Vagina (tissue), 2 donors: ENCODE results near the gene OCRL. TPM values are rescaled to one million over a fixed set of nuclear protein-coding genes. Genes with fewer than 3 reads are reported as not detected.

Experiments
- DNase-seq, 2 donors: peaks; one replicate each; pipeline ENCODE4 v3.0.0-alpha.2; 2017; ENCODE audit errors: extremely low spot score in 2 of 2
- H3K27ac ChIP-seq: fragments of 200-600 bp; sonication (generic); one replicate; pipeline ENCODE4 v1.5.1; 2019
- H3K27me3 ChIP-seq: fragments of 200-600 bp; sonication (generic); one replicate; pipeline ENCODE4 v1.5.1; 2019
- H3K36me3 ChIP-seq, 2 donors: fragments of 200-600 bp; sonication (generic); one replicate each; pipeline ENCODE4 v1.5.1; 2017 to 2019
- H3K4me1 ChIP-seq: fragments of 200-600 bp; sonication (generic); one replicate; pipeline ENCODE4 v1.5.1; 2019
- H3K4me3 ChIP-seq, 2 donors: fragments of 200-600 bp; sonication (generic); 1 replicate in 1 of 2; 2 replicates in 1 of 2; pipeline ENCODE4 v1.5.1; 2016 to 2019
- H3K9me3 ChIP-seq: fragments of 200-600 bp; sonication (generic); one replicate; pipeline ENCODE4 v1.5.1; 2019
- CTCF ChIP-seq, 3 experiments: fragments of 450-650 bp in 2 of 3; fragments of 200-600 bp in 1 of 3; sonication (generic) in 1 of 3; IDR thresholded peaks; one replicate each; pipeline ENCODE4 v1.5.1; 2017 to 2019; ENCODE audit warnings: antibody characterized with exemption in 3 of 3, mild to moderate bottlenecking in 2 of 3, moderate library complexity in 2 of 3
- POLR2A ChIP-seq, 2 donors: fragments of 450-650 bp; IDR thresholded peaks; one replicate each; pipeline ENCODE4 v1.6.1; 2017; ENCODE audit warnings: antibody characterized with exemption in 2 of 2, mild to moderate bottlenecking in 2 of 2, moderate library complexity in 2 of 2
- POLR2AphosphoS5 ChIP-seq, 2 donors: sonication (generic); formaldehyde crosslinking; IDR thresholded peaks; one replicate each; pipeline ENCODE4 v1.9.0; 2017; ENCODE audit warnings: antibody characterized with exemption in 2 of 2, mild to moderate bottlenecking in 2 of 2, low read depth in 1 of 2; ENCODE audit not compliant: insufficient read depth in 1 of 2
- intact Hi-C: fragments of 100-400 bp; cut with DNase I; formaldehyde crosslinking; loops from one replicate; pipeline ENCODE4 v1.15.1; 2023
- small RNA-seq: library from RNA; depleted of rRNA; stranded (forward); fragments of <200 nt; gene quantifications from one replicate; pipeline ENCODE3, GENCODE V24; 2016
- total RNA-seq: library from RNA; depleted of rRNA; stranded (reverse); fragments of >200 nt; gene quantifications from one replicate; pipeline ENCODE4 v1.2.3, GENCODE V29; 2016

OCRL gene
- total RNA-seq, 1 donor from 2014 or later = 14.5 TPM

GRCh38 chrX:129641469-129641868, 101.4 kb downstream of the OCRL start:
- no peak overlapping the region for H3K27ac ChIP-seq
- TF ChIP-seq CTCF (IDR thresholded peaks at IDR 0.05) (no peak), POLR2AphosphoS5 (IDR thresholded peaks at IDR 0.05; ENCODE audit: insufficient read depth in 1 of 2, low read depth in 1 of 2) (no peak), POLR2A (IDR thresholded peaks at IDR 0.05) (no peak)
- DNase-seq = no peak
- H3K9me3 ChIP-seq = no peaks in the 10 kb centered on the region
- no peak overlapping the region for H3K4me3 ChIP-seq
- H3K36me3 ChIP-seq = no peaks in the 10 kb centered on the region
- intact Hi-C loops = no loop called here
- peaks cover 6% of the 10 kb centered on the region for H3K4me1 ChIP-seq
- no peaks in the 10 kb centered on the region for H3K27me3 ChIP-seq

- no peak for DNase-seq
- peaks cover 6% of the 10 kb centered on the region for H3K4me1 ChIP-seq
- no peaks in the 10 kb centered on the region for H3K27me3 ChIP-seq
- H3K36me3 ChIP-seq = no peaks in the 10 kb centered on the region
- H3K4me3 ChIP-seq = no peak overlapping the region
- no peak overlapping the region for H3K27ac ChIP-seq
- no peak for TF ChIP-seq POLR2A (IDR thresholded peaks at IDR 0.05)
- TF ChIP-seq CTCF (IDR thresholded peaks at IDR 0.05) = no peak
- no peak for TF ChIP-seq POLR2AphosphoS5 (IDR thresholded peaks at IDR 0.05; ENCODE audit: insufficient read depth in 1 of 2, low read depth in 1 of 2)
- H3K9me3 ChIP-seq = no peaks in the 10 kb centered on the region
- intact Hi-C loops = no loop called here
These were observed 101.9 kb downstream of the OCRL start for GRCh38 chrX:129641941-129642340.

Small RNA genes lying within 50 kb of the gene (small RNA-seq; reads per million reads assigned to genes)
- not detected for gene RF01169

Other genes with a start within 250 kb of the OCRL start
- 26.8 TPM for gene SMARCA1, start 16.8 kb upstream of the OCRL start, total RNA-seq
- not detected for gene APLN, start 114.7 kb downstream of the OCRL start, total RNA-seq
- 22.3 TPM for gene XPNPEP2, start 198.7 kb downstream of the OCRL start, total RNA-seq
- 14.0 TPM for gene SASH3, start 239.7 kb downstream of the OCRL start, total RNA-seq